A549 (cell line): ENCODE results near the gene GOT1. TPM values are rescaled to one million over a fixed set of nuclear protein-coding genes. Genes with fewer than 3 reads are reported as not detected.

Experiments used
- ATAC-seq, 2 experiments: fragments of 200-7000 bp in 1 of 2; fragments of >200 bp in 1 of 2; cut with Nextera tagmentation in 1 of 2; cut with Tn5 transposase in 1 of 2; 3 replicates each; pipeline versions ENCODE4 v1.8.0 to v1.9.1; 2018 to 2020; ENCODE audit warnings: mild to moderate bottlenecking in 1 of 2, moderate library complexity in 1 of 2
- CTCF ChIA-PET: fragments of 300-600 bp; sonication (Branson Sonifier 250); formaldehyde crosslinking; extraction: SDS; loops from one replicate; lab custom pipeline; 2021; ENCODE audit warnings: antibody characterized with exemption, inconsistent platforms; lab: Yijun Ruan, JAX
- POLR2A ChIA-PET: fragments of 350-600 bp; formaldehyde crosslinking; extraction: SDS; loops from one replicate; lab custom pipeline; 2021; ENCODE audit warnings: antibody characterized with exemption, inconsistent platforms; lab: Yijun Ruan, JAX
- DNase-seq, 2 experiments: peaks; one replicate each; pipeline versions ENCODE4 v3.0.0 to v3.0.0-alpha.2; 2011 to 2016; ENCODE audit warnings: low read depth in 1 of 2, low spot score in 1 of 2
- FAIRE-seq: peaks from 2 replicates; lab custom pipeline; 2011; peaks lifted over from hg19 to GRCh38; lab: Jason Lieb, UNC
- H3K27ac ChIP-seq, 2 experiments: fragments of >200 bp; sonication (Bioruptor Twin); formaldehyde crosslinking; 3 replicates each; pipeline ENCODE4 v1.5.1; 2016 to 2017
- H3K4me1 ChIP-seq: fragments of >200 bp; sonication (Bioruptor Twin); formaldehyde crosslinking; 3 replicates; pipeline ENCODE4 v1.6.1; 2016
- H3K4me2 ChIP-seq: fragments of >200 bp; sonication (Bioruptor Twin); formaldehyde crosslinking; 3 replicates; pipeline ENCODE4 v1.6.1; 2016
- H3K4me3 ChIP-seq: fragments of >200 bp; sonication (Bioruptor Twin); formaldehyde crosslinking; 3 replicates; pipeline ENCODE4 v1.5.1; 2016
- H3K9me3 ChIP-seq: fragments of >200 bp; sonication (Bioruptor Twin); formaldehyde crosslinking; 3 replicates; pipeline ENCODE4 v1.6.1; 2016
- BHLHE40 ChIP-seq: IDR thresholded peaks from 2 replicates; pipeline ENCODE4 v1.6.1; 2012; ENCODE audit warnings: low read depth, low read length, inconsistent platforms
- CBX2 ChIP-seq: fragments of 200-600 bp; sonication (generic); IDR thresholded peaks from 2 replicates; pipeline ENCODE4 v1.6.1; 2016; ENCODE audit warnings: low read depth, mild to moderate bottlenecking, borderline replicate concordance
- CEBPB ChIP-seq, 2 experiments: fragments of >200 bp in 1 of 2; sonication (Bioruptor Twin) in 1 of 2; formaldehyde crosslinking in 1 of 2; IDR thresholded peaks; 2 replicates each; pipeline ENCODE4 v1.6.1; 2012 to 2016
- CHD2 ChIP-seq: fragments of 150-350 bp; IDR thresholded peaks from 2 replicates; pipeline ENCODE4 v1.6.1; 2014; ENCODE audit warnings: low read length; ENCODE audit not compliant: partially characterized antibody
- CHD4 ChIP-seq: fragments of 200-600 bp; sonication (generic); IDR thresholded peaks from 2 replicates; pipeline ENCODE4 v1.6.1; 2016; ENCODE audit warnings: antibody characterized with exemption, mild to moderate bottlenecking, borderline replicate concordance
- EHF ChIP-seq: fragments of 250-450 bp; sonication (Bioruptor Pico); IDR thresholded peaks from 2 replicates; pipeline ENCODE4 v1.5.0; 2020; ENCODE audit warnings: mild to moderate bottlenecking
- ELK1 ChIP-seq: fragments of 150-350 bp; IDR thresholded peaks from 2 replicates; pipeline ENCODE4 v1.6.1; 2014; ENCODE audit warnings: low read depth, mild to moderate bottlenecking, low read length
- EP300 ChIP-seq, 2 experiments: fragments of >200 bp; sonication (Bioruptor Twin); formaldehyde crosslinking; IDR thresholded peaks; 2 replicates in 1 of 2; 3 replicates in 1 of 2; pipeline ENCODE4 v1.6.1; 2016 to 2017
- ESRRA ChIP-seq: fragments of 150-350 bp; IDR thresholded peaks from 2 replicates; pipeline ENCODE4 v1.6.1; 2014; ENCODE audit warnings: mild to moderate bottlenecking, low read length, borderline replicate concordance
- FOSB ChIP-seq: fragments of 250-450 bp; sonication (Bioruptor Pico); IDR thresholded peaks from 2 replicates; pipeline ENCODE4 v1.5.0; 2020; ENCODE audit warnings: mild to moderate bottlenecking, moderate library complexity
- FOSL2 ChIP-seq, 2 experiments: fragments of 450-650 bp in 1 of 2; fragments of >200 bp in 1 of 2; sonication (Bioruptor Twin) in 1 of 2; formaldehyde crosslinking; IDR thresholded peaks; 2 replicates each; pipeline versions ENCODE4 v1.5.0 to v1.6.1; 2016 to 2020; ENCODE audit warnings: mild to moderate bottlenecking in 1 of 2, moderate library complexity in 1 of 2
- FOXS1 ChIP-seq: fragments of 250-450 bp; sonication (Bioruptor Pico); IDR thresholded peaks from 2 replicates; pipeline ENCODE4 v1.5.0; 2020; ENCODE audit warnings: mild to moderate bottlenecking, moderate library complexity
- HEYL ChIP-seq: fragments of 250-450 bp; sonication (Bioruptor Pico); IDR thresholded peaks from 2 replicates; pipeline ENCODE4 v1.8.0; 2021; ENCODE audit warnings: mild to moderate bottlenecking, moderate library complexity
- HOXB13 ChIP-seq: fragments of 250-450 bp; sonication (Bioruptor Pico); IDR thresholded peaks from 2 replicates; pipeline ENCODE4 v1.5.0; 2020; ENCODE audit warnings: low read depth, mild to moderate bottlenecking, moderate library complexity
- HOXB5 ChIP-seq: fragments of 250-450 bp; sonication (Bioruptor Pico); IDR thresholded peaks from 2 replicates; pipeline ENCODE4 v1.5.0; 2020; ENCODE audit warnings: mild to moderate bottlenecking, moderate library complexity
- JUNB ChIP-seq: fragments of >200 bp; sonication (Bioruptor Twin); formaldehyde crosslinking; IDR thresholded peaks from 2 replicates; pipeline ENCODE4 v1.6.1; 2016
- KDM1A ChIP-seq: fragments of 200-600 bp; sonication (generic); IDR thresholded peaks from 2 replicates; pipeline ENCODE4 v1.6.1; 2016; ENCODE audit warnings: low read depth, mild to moderate bottlenecking
- KDM5A ChIP-seq: fragments of 200-600 bp; sonication (generic); IDR thresholded peaks from 2 replicates; pipeline ENCODE4 v1.6.1; 2016; ENCODE audit warnings: antibody characterized with exemption, mild to moderate bottlenecking
- MYC ChIP-seq: IDR thresholded peaks from 2 replicates; pipeline ENCODE4 v1.6.1; 2012; ENCODE audit warnings: mild to moderate bottlenecking, inconsistent platforms, low read length, improper control_type of control experiment, borderline replicate concordance
- NPAS2 ChIP-seq: fragments of 250-450 bp; sonication (Bioruptor Pico); IDR thresholded peaks from 2 replicates; pipeline ENCODE4 v1.8.0; 2022; ENCODE audit warnings: mild to moderate bottlenecking, moderate library complexity, borderline replicate concordance
- PHF8 ChIP-seq: fragments of 200-600 bp; sonication (generic); IDR thresholded peaks from 2 replicates; pipeline ENCODE4 v1.6.1; 2016; ENCODE audit warnings: low read depth, mild to moderate bottlenecking, antibody characterized with exemption, moderate library complexity, borderline replicate concordance
- POLR2A ChIP-seq: IDR thresholded peaks from 2 replicates; pipeline ENCODE4 v1.6.1; 2012; ENCODE audit warnings: mild to moderate bottlenecking, low read length
- POLR2AphosphoS2 ChIP-seq: conservative IDR thresholded peaks from 2 replicates; pipeline ENCODE4 v1.6.1; 2012; ENCODE audit warnings: low read length, improper control_type of control experiment, inconsistent platforms
- RAD21 ChIP-seq, 2 experiments: fragments of >200 bp in 1 of 2; sonication (Bioruptor Twin) in 1 of 2; formaldehyde crosslinking in 1 of 2; IDR thresholded peaks in 1 of 2; conservative IDR thresholded peaks in 1 of 2; 2 replicates in 1 of 2; 3 replicates in 1 of 2; pipeline ENCODE4 v1.6.1; 2012 to 2018; ENCODE audit warnings: inconsistent platforms in 1 of 2
- RNF2 ChIP-seq: fragments of 200-600 bp; sonication (generic); IDR thresholded peaks from 2 replicates; pipeline ENCODE4 v1.6.1; 2016; ENCODE audit warnings: low read depth, mild to moderate bottlenecking, antibody characterized with exemption, moderate library complexity, borderline replicate concordance
- SREBF2 ChIP-seq: fragments of 450-650 bp; IDR thresholded peaks from 2 replicates; pipeline ENCODE4 v1.6.1; 2014; ENCODE audit warnings: mild to moderate bottlenecking, moderate library complexity
- ZC3H11A ChIP-seq: fragments of 450-650 bp; IDR thresholded peaks from 2 replicates; pipeline ENCODE4 v1.6.1; 2014; ENCODE audit warnings: antibody characterized with exemption, mild to moderate bottlenecking
- ZFP36 ChIP-seq: fragments of 450-650 bp; IDR thresholded peaks from 2 replicates; pipeline ENCODE4 v1.6.1; 2014; ENCODE audit warnings: borderline replicate concordance; ENCODE audit not compliant: partially characterized antibody
- ZSCAN20 ChIP-seq: fragments of 250-450 bp; sonication (Bioruptor Pico); IDR thresholded peaks from 2 replicates; pipeline ENCODE4 v1.8.0; 2022; ENCODE audit warnings: mild to moderate bottlenecking, moderate library complexity
- WGBS: methylation state at CpG from one replicate; pipeline ENCODE4 v1.1.6; 2017; ENCODE audit errors: missing lambda C conversion rate; 5-methylcytosine and 5-hydroxymethylcytosine counted together
- polyA plus RNA-seq, 4 experiments: library from polyadenylated mRNA; depleted of rRNA in 3 of 4; stranded (reverse); fragments of >200 nt; fragmentation: RNase III in 1 of 4; extraction: RNeasy Plus Mini Kit Qiagen cat#74134 plus additional on column Dnase treatment in 1 of 4; gene quantifications; 2 replicates in 3 of 4; 3 replicates in 1 of 4; pipeline ENCODE4 v1.2.3, GENCODE V29; 2011 to 2017
- TF ChIP-seq, protein P1 (sequence below): fragments of >200 bp; sonication (Bioruptor Twin); formaldehyde crosslinking; IDR thresholded peaks from 2 replicates; pipeline ENCODE4 v1.6.1; 2016
- TF ChIP-seq, protein P2 (sequence below): IDR thresholded peaks from 2 replicates; pipeline ENCODE4 v1.6.1; 2012; ENCODE audit warnings: low read depth, borderline replicate concordance
- TF ChIP-seq, protein P3 (sequence below): IDR thresholded peaks from 2 replicates; pipeline ENCODE4 v1.6.1; 2012

Gene GOT1
- polyA plus RNA-seq, 2 of the 4 experiments (the other 2 are of a cell fraction), result 31.1 to 34.9 TPM

- FAIRE-seq, result no peak
Observed at GRCh38 chr10:99393683-99394082, 36.7 kb downstream of the GOT1 start.

GRCh38 chr10:99393036-99393435 lies 37.4 kb downstream of the GOT1 start:
- POLR2A ChIA-PET, result interaction anchor here (0.9 kb wide), 1 partner anchor 37 kb away, joined by 4 read pairs; no protein-coding TSS in a partner anchor
- CTCF ChIA-PET, result interaction anchor here (0.8 to 5.0 kb wide), 19 partner anchors 8 to 926 kb away, joined by 3 to 53 read pairs (median 7); no protein-coding TSS in a partner anchor
- DNase-seq, result no peak
- FAIRE-seq, result no peak
- TF ChIP-seq ESRRA (no peak), KDM1A (no peak), JUNB (no peak), RAD21 (conservative IDR thresholded peaks at IDR 0.05 in 1 of 2, IDR thresholded peaks at IDR 0.05 in 1 of 2) (no peak), KDM5A (no peak), HEYL (CRISPR knock-in tag) (no peak), ELK1 (no peak), PHF8 (no peak), NPAS2 (CRISPR knock-in tag) (no peak), CHD2 (no peak), POLR2A (no peak)
- TF ChIP-seq, protein P1, sequence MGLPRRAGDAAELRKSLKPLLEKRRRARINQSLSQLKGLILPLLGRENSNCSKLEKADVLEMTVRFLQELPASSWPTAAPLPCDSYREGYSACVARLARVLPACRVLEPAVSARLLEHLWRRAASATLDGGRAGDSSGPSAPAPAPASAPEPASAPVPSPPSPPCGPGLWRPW, result no peak
- TF ChIP-seq, protein P2, sequence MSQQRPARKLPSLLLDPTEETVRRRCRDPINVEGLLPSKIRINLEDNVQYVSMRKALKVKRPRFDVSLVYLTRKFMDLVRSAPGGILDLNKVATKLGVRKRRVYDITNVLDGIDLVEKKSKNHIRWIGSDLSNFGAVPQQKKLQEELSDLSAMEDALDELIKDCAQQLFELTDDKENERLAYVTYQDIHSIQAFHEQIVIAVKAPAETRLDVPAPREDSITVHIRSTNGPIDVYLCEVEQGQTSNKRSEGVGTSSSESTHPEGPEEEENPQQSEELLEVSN, result no peak
- H3K9me3 ChIP-seq, result no peaks in the 10 kb centered on the region
- no peak overlapping the region for H3K4me2 ChIP-seq
- 63% methylated on average over 2 of the region's 2 CpGs for WGBS
- H3K4me3 ChIP-seq, result no peak overlapping the region
- H3K4me1 ChIP-seq, result peaks cover 5% of the 10 kb centered on the region; the same call in 1 of the 3 replicates
- ATAC-seq, result no peak
- H3K27ac ChIP-seq, result no peak overlapping the region

More at GRCh38 chr10:99393683-99394082, 36.7 kb downstream of the GOT1 start:
- no peak overlapping the region for H3K4me3 ChIP-seq
- POLR2A ChIA-PET, result no interaction called here
- ATAC-seq, result no peak
- no peak for TF ChIP-seq HOXB13 (CRISPR knock-in tag)
- no peak for TF ChIP-seq ESRRA
- TF ChIP-seq, protein P2, result no peak
- TF ChIP-seq ZSCAN20 (CRISPR knock-in tag), result no peak
- no peak for TF ChIP-seq RAD21 (conservative IDR thresholded peaks at IDR 0.05 in 1 of 2, IDR thresholded peaks at IDR 0.05 in 1 of 2)
- TF ChIP-seq MYC, result no peak
- no peak for TF ChIP-seq CBX2
- no peak for TF ChIP-seq POLR2A
- no peak for TF ChIP-seq SREBF2
- TF ChIP-seq FOXS1 (CRISPR knock-in tag), result no peak
- no peak for TF ChIP-seq CEBPB (IDR thresholded peaks at IDR 0.05)
- TF ChIP-seq HEYL (CRISPR knock-in tag), result no peak
- TF ChIP-seq, all 56 proteins: peak for 0
- no peak overlapping the region for H3K27ac ChIP-seq
- DNase-seq, result no peak
- no peak overlapping the region for H3K4me2 ChIP-seq
- peaks cover 5% of the 10 kb centered on the region; the same call in 1 of the 3 replicates for H3K4me1 ChIP-seq
- CTCF ChIA-PET, result interaction anchor here (1.2 to 5.0 kb wide), 8 partner anchors 9 to 222 kb away, joined by 3 to 53 read pairs (median 10); no protein-coding TSS in a partner anchor
- no peaks in the 10 kb centered on the region for H3K9me3 ChIP-seq
- WGBS, result 88% methylated on average over 5 of the region's 5 CpGs

GRCh38 chr10:99391346-99391745 lies 39.1 kb downstream of the GOT1 start:
- CTCF ChIA-PET, result interaction anchor here (0.7 to 5.0 kb wide), 20 partner anchors 9 to 508 kb away, joined by 3 to 53 read pairs (median 4); partner anchors contain the start of gene GOT1
- no peak for DNase-seq
- TF ChIP-seq PHF8, result no peak
- TF ChIP-seq FOXS1 (CRISPR knock-in tag), result no peak
- no peak for TF ChIP-seq ZC3H11A
- TF ChIP-seq JUNB, result no peak
- TF ChIP-seq POLR2AphosphoS2, result no peak
- no peak for TF ChIP-seq KDM5A
- TF ChIP-seq, protein P3, sequence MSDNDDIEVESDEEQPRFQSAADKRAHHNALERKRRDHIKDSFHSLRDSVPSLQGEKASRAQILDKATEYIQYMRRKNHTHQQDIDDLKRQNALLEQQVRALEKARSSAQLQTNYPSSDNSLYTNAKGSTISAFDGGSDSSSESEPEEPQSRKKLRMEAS, result no peak
- TF ChIP-seq EP300 (IDR thresholded peaks at IDR 0.05), result no peak
- TF ChIP-seq RAD21 (conservative IDR thresholded peaks at IDR 0.05 in 1 of 2, IDR thresholded peaks at IDR 0.05 in 1 of 2), result no peak
- no peak for TF ChIP-seq RNF2
- TF ChIP-seq CHD4, result no peak
- TF ChIP-seq ZFP36, result no peak
- no peak for TF ChIP-seq HOXB5 (CRISPR knock-in tag)
- no peak for TF ChIP-seq BHLHE40
- TF ChIP-seq EHF, result no peak
- no peak for TF ChIP-seq FOSB
- no peak for TF ChIP-seq FOSL2 (IDR thresholded peaks at IDR 0.05)
- TF ChIP-seq FOSL2 (CRISPR knock-in tag; IDR thresholded peaks at IDR 0.05), result no peak
- TF ChIP-seq, all 56 proteins: peak for 0
- no peaks in the 10 kb centered on the region for H3K9me3 ChIP-seq
- POLR2A ChIA-PET, result no interaction called here
- 93% methylated on average over 2 of the region's 2 CpGs for WGBS
- H3K4me1 ChIP-seq, result peaks cover 5% of the 10 kb centered on the region; the same call in 1 of the 3 replicates
- no peak for ATAC-seq
- H3K4me3 ChIP-seq, result no peak overlapping the region
- no peak overlapping the region for H3K4me2 ChIP-seq
- H3K27ac ChIP-seq, result no peak overlapping the region
- no peak for FAIRE-seq
